HUES6 (cell line): ENCODE data around the gene MEGF11.

Experiments used
- H3K27ac ChIP-seq: 2 replicates; pipeline ENCODE4 v1.7.0; 2013; ENCODE audit warnings: low read depth, mild to moderate bottlenecking, low read length, inconsistent platforms
- H3K27me3 ChIP-seq: 2 replicates; pipeline ENCODE4 v1.6.1; 2013; ENCODE audit warnings: low read length; ENCODE audit not compliant: control insufficient read depth, insufficient read depth
- H3K36me3 ChIP-seq: 2 replicates; pipeline ENCODE4 v1.6.1; 2013; ENCODE audit warnings: low read length; ENCODE audit not compliant: control insufficient read depth, insufficient read depth
- H3K4me1 ChIP-seq: 2 replicates; pipeline ENCODE4 v1.6.1; 2013; ENCODE audit warnings: low read length; ENCODE audit not compliant: control insufficient read depth, insufficient read depth
- H3K4me3 ChIP-seq: 2 replicates; pipeline ENCODE4 v1.5.1; 2013; ENCODE audit warnings: low read depth, low read length
- H3K9ac ChIP-seq: one replicate; pipeline ENCODE4 v1.6.1; 2013; ENCODE audit warnings: mild to moderate bottlenecking, low read length
- H3K9me3 ChIP-seq: 2 replicates; pipeline ENCODE4 v1.6.1; 2013; ENCODE audit warnings: low read depth, low read length; ENCODE audit not compliant: control insufficient read depth, insufficient read depth

The MEGF11 gene

DNA sequence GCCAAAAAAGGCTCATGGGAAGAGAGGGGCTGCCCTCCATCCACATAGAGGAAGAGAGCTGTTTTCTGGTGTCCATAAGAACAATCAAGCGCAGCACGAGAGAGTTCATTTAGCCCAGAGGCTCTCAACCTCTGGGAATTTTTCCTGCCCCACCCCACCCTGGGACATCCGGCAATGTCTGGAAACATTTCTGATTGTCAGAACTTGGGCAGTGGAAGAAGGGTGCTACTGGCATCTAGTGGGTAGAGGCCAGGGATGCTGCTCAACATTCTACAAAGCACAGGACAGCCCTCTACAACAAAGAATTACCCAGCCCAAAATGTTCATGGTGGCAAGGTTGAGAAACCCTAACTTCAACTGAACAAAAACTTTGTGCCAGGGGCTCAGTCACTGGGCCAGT, 291.4 kb downstream of the MEGF11 start:
- no peak overlapping the region for H3K27ac ChIP-seq
- H3K27me3 ChIP-seq = no peaks in the 10 kb centered on the region
- no peaks in the 10 kb centered on the region for H3K9me3 ChIP-seq
- H3K4me3 ChIP-seq = no peak overlapping the region
- peaks cover 9% of the 10 kb centered on the region; the same call in 1 of the 2 replicates for H3K4me1 ChIP-seq
- no peak overlapping the region for H3K9ac ChIP-seq
- no peaks in the 10 kb centered on the region for H3K36me3 ChIP-seq

DNA sequence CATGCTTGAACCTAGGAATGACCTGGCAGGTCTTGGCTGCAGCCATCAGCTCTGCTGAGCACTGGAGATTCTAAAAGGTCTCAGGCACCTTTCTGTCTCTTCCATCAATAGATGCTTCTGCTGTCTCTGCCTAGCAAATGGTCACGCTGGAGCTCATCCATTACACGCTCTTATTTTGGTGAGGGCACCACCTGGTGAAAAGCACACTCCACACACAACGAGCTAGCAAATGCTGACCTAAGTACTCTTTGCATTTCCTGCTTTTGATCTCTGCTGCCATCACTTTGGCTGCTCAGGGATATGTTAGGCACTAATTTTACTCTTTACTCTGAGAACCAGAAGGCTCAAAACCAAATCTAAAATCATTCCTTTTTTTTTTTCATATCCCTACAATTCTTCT, 293.0 kb downstream of the MEGF11 start:
- no peaks in the 10 kb centered on the region for H3K36me3 ChIP-seq
- peaks cover 9% of the 10 kb centered on the region; the same call in 1 of the 2 replicates for H3K4me1 ChIP-seq
- no peak overlapping the region for H3K27ac ChIP-seq
- H3K9ac ChIP-seq = no peak overlapping the region
- no peaks in the 10 kb centered on the region for H3K27me3 ChIP-seq
- H3K4me3 ChIP-seq = no peak overlapping the region
- H3K9me3 ChIP-seq = no peaks in the 10 kb centered on the region

DNA sequence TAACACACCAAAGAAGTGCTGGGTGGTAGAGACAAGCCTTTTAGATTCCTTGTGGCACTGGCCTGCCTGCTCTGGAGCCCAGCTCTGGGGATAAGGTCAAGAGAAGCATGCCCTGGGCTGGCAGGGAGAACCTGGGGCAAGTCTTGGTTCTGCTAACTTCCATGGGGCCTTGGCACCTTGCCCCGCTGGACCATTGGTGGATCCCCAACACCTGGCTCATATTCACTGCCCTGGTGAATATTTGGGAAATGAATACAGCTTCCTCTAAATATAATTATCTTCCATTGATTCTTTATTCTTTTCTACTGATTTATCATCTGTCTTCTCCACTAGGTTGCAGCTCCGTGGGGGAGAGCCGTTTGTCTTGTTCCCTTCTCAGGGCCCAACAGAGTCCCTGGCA, 294.7 kb downstream of the MEGF11 start:
- no peaks in the 10 kb centered on the region for H3K9me3 ChIP-seq
- H3K4me1 ChIP-seq = peaks cover 15% of the 10 kb centered on the region
- H3K4me3 ChIP-seq = no peak overlapping the region
- H3K36me3 ChIP-seq = no peaks in the 10 kb centered on the region
- no peak overlapping the region for H3K27ac ChIP-seq
- H3K9ac ChIP-seq = no peak overlapping the region
- no peaks in the 10 kb centered on the region for H3K27me3 ChIP-seq

DNA sequence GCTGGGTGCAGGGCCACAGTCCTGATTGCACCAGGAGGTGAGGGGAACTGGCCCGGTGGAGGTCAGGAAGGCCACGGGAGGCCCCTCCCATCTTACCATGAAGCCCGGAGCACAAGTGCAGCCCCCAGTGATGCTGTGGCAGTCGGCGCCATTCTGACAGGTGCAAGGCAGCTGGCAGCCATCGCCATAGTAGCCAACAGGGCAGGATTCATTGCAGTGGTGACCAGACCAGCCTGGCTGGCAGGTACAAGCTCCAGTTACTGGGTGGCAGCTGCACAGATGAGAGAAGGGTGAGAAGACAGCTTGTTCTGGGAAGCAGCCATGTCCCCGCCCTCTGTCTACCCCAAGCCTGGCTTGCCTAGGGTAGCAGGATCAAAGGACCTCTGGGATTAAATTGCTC, 296.1 kb downstream of the MEGF11 start:
- no peak overlapping the region for H3K27ac ChIP-seq
- no peaks in the 10 kb centered on the region for H3K9me3 ChIP-seq
- H3K27me3 ChIP-seq = no peaks in the 10 kb centered on the region
- no peak overlapping the region for H3K9ac ChIP-seq
- no peaks in the 10 kb centered on the region for H3K36me3 ChIP-seq
- H3K4me1 ChIP-seq = peaks cover 22% of the 10 kb centered on the region
- H3K4me3 ChIP-seq = no peak overlapping the region

DNA sequence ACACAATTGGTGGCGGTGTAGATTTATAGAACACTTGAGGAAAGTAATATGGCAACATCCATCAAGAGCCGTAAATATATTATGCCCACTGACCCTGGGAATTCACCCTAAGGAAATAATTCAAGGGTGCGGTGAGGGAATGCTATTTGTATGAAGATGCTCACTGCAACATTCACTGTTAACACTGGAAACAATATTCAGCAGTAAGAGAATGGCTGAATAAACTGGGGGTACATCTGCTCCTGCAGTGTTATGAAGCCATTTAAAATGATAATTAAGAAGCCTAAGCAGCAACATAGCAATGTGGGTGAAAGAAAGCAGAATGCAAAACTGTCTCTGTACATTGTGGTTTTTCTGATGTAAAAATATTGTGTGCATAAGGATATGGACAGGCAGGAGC, 296.7 kb downstream of the MEGF11 start:
- H3K9me3 ChIP-seq = no peaks in the 10 kb centered on the region
- H3K27me3 ChIP-seq = no peaks in the 10 kb centered on the region
- H3K4me1 ChIP-seq = peaks cover 22% of the 10 kb centered on the region
- no peak overlapping the region for H3K9ac ChIP-seq
- H3K4me3 ChIP-seq = no peak overlapping the region
- no peaks in the 10 kb centered on the region for H3K36me3 ChIP-seq
- H3K27ac ChIP-seq = no peak overlapping the region

DNA sequence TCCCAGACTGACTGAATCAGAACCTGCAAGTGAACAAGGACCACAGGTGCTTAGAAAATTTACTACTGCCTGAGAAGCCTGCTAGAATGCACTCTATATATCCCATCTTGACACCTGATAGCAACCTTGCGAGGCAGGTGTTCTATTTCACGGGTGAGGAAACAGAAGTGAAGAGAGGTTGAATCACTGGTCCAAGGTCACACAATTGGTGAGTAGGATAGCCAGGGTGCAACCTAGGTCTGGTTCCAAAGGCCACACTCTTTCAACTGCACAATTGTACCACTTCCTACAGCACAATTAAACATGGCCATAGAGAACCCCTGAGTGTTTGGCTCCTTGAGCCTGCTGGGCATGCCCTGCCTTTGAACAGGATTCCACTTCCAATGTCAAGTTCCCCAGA, 297.2 kb downstream of the MEGF11 start:
- Histone ChIP-seq H3K4me1 (peaks cover 22% of the 10 kb centered on the region), H3K9me3 (no peaks in the 10 kb centered on the region), H3K36me3 (no peaks in the 10 kb centered on the region), H3K27ac (no peak overlapping the region), H3K27me3 (no peaks in the 10 kb centered on the region), H3K4me3 (no peak overlapping the region), H3K9ac (no peak overlapping the region)

DNA sequence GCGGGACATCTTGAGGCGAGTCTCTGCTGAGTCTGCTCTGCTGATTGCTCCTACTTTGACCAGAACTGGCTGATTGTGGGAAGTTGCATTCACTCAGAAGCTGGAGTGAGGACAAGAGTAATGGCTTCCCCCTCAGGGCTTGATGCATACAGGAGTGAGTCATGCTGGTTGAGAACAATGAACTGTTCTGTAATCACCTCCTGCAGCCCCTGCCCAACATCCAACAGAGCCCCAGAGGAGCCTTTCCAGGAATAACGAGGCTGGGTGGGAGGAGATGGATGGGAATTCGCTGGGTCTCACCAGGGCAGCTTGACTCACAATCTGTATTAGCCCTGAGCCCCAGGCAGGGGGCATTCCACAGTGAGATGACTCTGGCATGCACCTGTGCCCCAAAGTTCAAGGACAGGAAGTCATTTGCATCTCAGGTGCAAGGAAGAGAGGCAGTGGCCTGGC, 299.2 kb downstream of the MEGF11 start:
- no peak overlapping the region for H3K4me3 ChIP-seq

DNA sequence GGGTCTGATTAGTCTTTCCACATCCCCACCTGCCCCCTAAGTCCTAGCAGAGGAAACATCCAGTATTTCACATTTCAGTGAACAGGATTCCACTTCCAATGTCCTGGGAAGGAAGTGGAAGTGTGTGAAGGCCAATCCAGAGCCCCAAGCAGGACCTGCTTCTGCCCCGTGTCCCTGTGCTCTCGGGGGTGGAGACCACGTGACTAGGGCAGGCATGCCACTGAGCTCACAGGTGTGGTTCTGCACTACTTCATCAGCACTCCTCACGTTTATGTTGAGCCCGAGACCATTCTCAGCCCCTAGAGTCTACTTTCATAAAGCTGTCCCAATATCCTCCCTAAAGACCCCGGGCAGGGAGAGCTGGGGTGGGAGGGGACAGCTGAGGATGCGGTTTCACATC, 299.9 kb downstream of the MEGF11 start:
- H3K27me3 ChIP-seq = no peaks in the 10 kb centered on the region
- H3K4me3 ChIP-seq = no peak overlapping the region
- peak overlapping the region; percentile 49 for H3K9ac ChIP-seq
- no peaks in the 10 kb centered on the region for H3K9me3 ChIP-seq
- H3K27ac ChIP-seq = peak overlapping the region; percentile 1; the same call in 1 of the 2 replicates
- peaks cover 22% of the 10 kb centered on the region for H3K4me1 ChIP-seq
- H3K36me3 ChIP-seq = no peaks in the 10 kb centered on the region

More for the DNA sequence above, 299.2 kb downstream of the MEGF11 start:
- H3K27ac ChIP-seq = peak overlapping the region; percentile 52; the same call in 1 of the 2 replicates
- no peaks in the 10 kb centered on the region for H3K27me3 ChIP-seq
- no peaks in the 10 kb centered on the region for H3K36me3 ChIP-seq
- H3K4me1 ChIP-seq = peaks cover 22% of the 10 kb centered on the region
- H3K9ac ChIP-seq = peak overlapping the region; percentile 49
- H3K9me3 ChIP-seq = no peaks in the 10 kb centered on the region

DNA sequence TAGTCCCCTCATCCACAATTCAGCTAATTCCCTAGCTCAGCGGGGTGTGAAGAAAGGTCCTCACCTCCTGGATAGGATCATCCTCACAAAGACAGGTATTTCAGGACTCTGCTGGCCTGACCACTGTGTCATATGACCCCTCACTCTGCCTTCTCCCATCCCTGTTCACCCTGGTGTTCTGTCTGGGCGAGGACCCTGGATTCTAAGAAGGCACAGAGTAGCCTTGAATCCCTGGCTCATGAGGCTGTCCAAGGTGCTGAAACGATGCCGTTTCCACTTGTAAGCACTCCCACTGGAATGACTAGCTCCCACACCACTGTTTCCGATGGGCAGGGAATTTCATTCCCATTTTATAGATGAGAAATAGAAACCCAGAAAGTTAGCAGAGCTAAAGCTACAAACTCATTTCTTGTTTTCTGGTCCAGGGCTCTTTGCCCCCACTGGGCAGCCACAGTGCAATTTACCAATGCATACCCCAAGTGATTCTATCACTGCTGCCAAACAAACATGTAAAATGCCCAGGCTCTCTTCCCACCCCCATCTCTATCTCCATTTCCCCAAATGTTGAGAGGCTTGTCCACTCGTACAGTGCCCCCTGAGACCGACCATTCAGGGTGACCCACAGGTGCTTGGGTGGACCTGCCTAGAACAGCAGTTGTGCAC, 301.0 kb downstream of the MEGF11 start:
- no peak overlapping the region for H3K4me3 ChIP-seq
- H3K27ac ChIP-seq = no peak overlapping the region
- H3K27me3 ChIP-seq = no peaks in the 10 kb centered on the region

DNA sequence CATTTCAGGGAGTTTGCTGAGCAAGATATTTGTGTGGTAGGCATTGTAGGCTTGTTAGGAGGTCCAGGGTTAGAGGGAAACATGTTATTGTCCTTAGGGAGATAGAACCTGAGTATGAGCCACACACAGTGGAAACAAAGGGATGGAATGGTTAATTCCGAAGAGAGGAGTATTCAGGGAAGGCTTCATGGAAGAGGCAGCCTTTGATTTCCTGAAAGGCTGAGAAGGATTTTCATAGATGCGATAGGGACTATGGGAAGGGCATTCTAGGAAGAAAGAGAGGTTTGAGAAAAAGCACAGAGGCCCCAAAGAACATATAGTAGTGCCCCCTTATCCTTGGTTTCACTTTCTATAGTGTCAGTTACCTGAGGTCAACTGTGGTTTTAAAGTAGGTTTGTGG, 302.5 kb downstream of the MEGF11 start:
- H3K27me3 ChIP-seq = no peaks in the 10 kb centered on the region
- no peak overlapping the region for H3K4me3 ChIP-seq
- H3K4me1 ChIP-seq = peaks cover 22% of the 10 kb centered on the region
- H3K9ac ChIP-seq = no peak overlapping the region
- H3K36me3 ChIP-seq = no peaks in the 10 kb centered on the region
- H3K9me3 ChIP-seq = no peaks in the 10 kb centered on the region
- H3K27ac ChIP-seq = no peak overlapping the region

More for the DNA sequence above, 301.0 kb downstream of the MEGF11 start:
- Histone ChIP-seq H3K4me1 (peaks cover 22% of the 10 kb centered on the region), H3K9me3 (no peaks in the 10 kb centered on the region), H3K9ac (no peak overlapping the region), H3K36me3 (no peaks in the 10 kb centered on the region)

DNA sequence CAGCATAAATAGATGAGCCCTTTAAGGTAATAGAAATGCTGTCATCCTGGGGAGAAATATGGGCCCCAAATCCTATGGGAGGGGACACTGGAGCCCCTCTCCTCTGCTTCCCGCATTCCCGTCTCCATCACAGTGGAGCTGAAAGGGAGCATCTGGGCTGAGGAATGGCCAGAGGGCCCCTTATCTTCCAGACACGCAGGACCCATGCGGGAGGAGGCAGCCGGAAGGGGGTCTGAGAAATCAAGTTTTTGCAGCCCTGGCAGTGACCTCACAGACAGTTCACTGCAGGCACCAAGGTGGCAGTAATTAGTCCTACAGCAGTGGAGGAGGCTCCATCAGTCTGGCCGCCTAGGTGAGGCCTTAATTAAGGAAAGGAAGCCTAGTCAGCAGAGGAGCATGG, 304.1 kb downstream of the MEGF11 start:
- H3K9ac ChIP-seq = no peak overlapping the region

More for the DNA sequence above, 304.1 kb downstream of the MEGF11 start:
- Histone ChIP-seq H3K27me3 (no peaks in the 10 kb centered on the region), H3K4me1 (peaks cover 15% of the 10 kb centered on the region), H3K4me3 (no peak overlapping the region), H3K27ac (no peak overlapping the region), H3K9me3 (no peaks in the 10 kb centered on the region), H3K36me3 (no peaks in the 10 kb centered on the region)
